Measurements from ENCODE around the gene HLA-B.
A peak's percentile ranks its signal among the peaks of the same experiment; 100 is the strongest.
"Not testable (repeated sequence)": the region's sequence is repeated elsewhere in the genome, so short reads cannot be mapped to it uniquely, and the experiment has no call there.

The HLA-B gene

DNA sequence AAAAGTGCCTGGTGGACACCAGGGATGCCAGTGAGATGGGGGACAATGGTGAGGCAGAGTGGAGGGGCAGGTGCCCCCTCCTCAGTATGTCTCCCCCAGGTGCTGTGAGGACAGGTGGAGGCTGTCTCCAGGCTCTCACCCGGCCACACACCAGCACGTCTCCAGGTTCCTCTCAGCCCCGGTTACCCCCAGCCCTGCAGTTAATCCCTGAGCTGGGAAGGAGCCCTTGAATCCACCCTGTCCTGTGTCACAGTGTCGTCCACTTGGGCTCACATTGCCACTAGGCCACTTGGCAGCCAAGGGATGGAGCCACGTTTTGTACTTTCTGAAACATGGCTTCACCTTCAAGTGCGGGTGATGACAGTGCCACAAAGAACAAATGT lies 21.7 kb upstream of the HLA-B start:
- Histone ChIP-seq H3K4me3 (ENCODE audit: low read depth, low read length) (no peak overlapping the region), H3K4me1 (ENCODE audit: control insufficient read depth, insufficient read depth, low read length) (no peaks in the 10 kb centered on the region), H3K27me3 (ENCODE audit: control insufficient read depth, insufficient read depth, low read length) (peaks cover 3% of the 10 kb centered on the region), H3K36me3 (ENCODE audit: control insufficient read depth, insufficient read depth, low read length) (no peaks in the 10 kb centered on the region), H3K9ac (ENCODE audit: low read depth, low read length) (no peak overlapping the region), H3K9me3 (ENCODE audit: control insufficient read depth, insufficient read depth, low read length) (no peaks in the 10 kb centered on the region)

DNA sequence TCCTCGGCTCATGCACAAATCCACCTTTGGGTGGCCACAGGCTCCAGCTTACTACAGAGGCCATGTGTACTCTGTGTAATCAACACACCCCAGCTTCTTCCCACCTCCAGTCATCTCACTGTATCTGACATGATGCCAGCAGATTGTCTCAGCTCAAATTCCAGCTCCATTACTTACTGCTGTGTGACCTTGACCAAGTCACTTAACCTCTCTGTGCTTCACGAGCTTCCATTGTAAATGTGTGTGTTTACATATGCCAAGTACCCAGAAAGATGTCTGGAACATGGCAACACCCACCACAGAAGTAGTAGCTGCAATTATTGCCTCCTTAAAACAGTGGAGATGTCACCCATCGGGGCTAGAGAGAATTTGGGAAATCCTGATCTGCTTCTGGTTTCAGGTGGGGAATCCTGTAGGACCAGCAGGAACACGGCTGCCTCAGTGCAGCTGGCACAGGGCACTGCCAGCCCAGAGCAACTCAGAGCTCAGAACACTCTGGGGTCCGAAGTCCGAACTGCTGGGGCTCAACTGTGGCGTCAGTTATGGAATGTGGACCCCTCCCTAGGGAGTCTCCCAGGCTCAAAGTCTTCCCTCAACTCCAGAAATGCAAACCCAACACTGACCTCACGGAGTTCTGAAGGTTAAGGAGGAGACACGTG lies 21.2 kb upstream of the HLA-B start:
- no peaks in the 10 kb centered on the region for H3K9me3 ChIP-seq (ENCODE audit: control insufficient read depth, insufficient read depth, low read length)

DNA sequence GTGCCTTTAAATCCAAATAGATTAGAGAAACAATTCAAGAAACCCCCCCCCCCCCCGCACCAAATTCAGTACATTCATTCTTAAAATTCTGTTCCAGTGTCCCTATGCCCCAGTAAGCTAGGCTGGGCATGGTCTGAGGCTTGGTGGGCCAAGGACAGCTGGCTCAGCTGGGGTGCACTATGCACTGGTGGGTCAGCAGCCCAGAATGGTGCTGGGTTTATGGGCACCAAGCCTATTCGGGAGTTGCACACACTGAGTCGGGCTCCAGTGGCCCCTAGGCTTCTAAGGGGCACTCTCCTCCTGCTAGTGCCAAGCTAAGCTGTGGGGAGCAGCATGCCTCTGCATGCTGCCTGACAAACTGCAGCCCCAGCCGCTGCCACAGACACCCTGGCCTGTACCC lies 20.1 kb upstream of the HLA-B start:
- H3K27me3 ChIP-seq (ENCODE audit: control insufficient read depth, insufficient read depth, low read length), result peaks cover 3% of the 10 kb centered on the region
- no peak overlapping the region for H3K9ac ChIP-seq (ENCODE audit: low read depth, low read length)
- H3K9me3 ChIP-seq (ENCODE audit: control insufficient read depth, insufficient read depth, low read length), result no peaks in the 10 kb centered on the region
- no peaks in the 10 kb centered on the region for H3K4me1 ChIP-seq (ENCODE audit: control insufficient read depth, insufficient read depth, low read length)
- H3K36me3 ChIP-seq (ENCODE audit: control insufficient read depth, insufficient read depth, low read length), result no peaks in the 10 kb centered on the region
- no peak overlapping the region for H3K4me3 ChIP-seq (ENCODE audit: low read depth, low read length)

More for the DNA sequence above, 21.2 kb upstream of the HLA-B start:
- no peak overlapping the region for H3K4me3 ChIP-seq (ENCODE audit: low read depth, low read length)
- peaks cover 3% of the 10 kb centered on the region for H3K27me3 ChIP-seq (ENCODE audit: control insufficient read depth, insufficient read depth, low read length)
- H3K36me3 ChIP-seq (ENCODE audit: control insufficient read depth, insufficient read depth, low read length), result no peaks in the 10 kb centered on the region
- no peak overlapping the region for H3K9ac ChIP-seq (ENCODE audit: low read depth, low read length)
- H3K4me1 ChIP-seq (ENCODE audit: control insufficient read depth, insufficient read depth, low read length), result no peaks in the 10 kb centered on the region

DNA sequence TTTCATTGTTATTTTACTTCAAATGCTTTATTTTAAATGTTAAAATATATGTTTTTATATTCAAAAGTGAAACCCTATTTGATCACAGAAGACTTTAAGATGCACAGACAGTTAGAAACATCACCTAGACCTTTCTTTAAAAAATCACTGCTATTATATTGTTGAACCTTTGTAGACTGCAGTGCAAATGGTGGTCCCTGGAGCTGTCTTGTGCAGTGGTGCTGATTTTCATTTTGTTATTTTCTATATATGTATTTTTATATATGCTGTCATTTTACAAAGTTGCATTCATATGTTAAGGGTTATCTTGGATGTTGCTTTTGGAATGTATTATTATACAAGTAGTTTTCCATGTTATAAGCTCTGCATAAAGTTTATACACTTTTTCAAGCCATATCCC lies 18.7 kb upstream of the HLA-B start:
- Histone ChIP-seq H3K27me3 (ENCODE audit: control insufficient read depth, insufficient read depth, low read length) (peaks cover 3% of the 10 kb centered on the region), H3K9ac (ENCODE audit: low read depth, low read length) (no peak overlapping the region), H3K4me3 (ENCODE audit: low read depth, low read length) (no peak overlapping the region), H3K36me3 (ENCODE audit: control insufficient read depth, insufficient read depth, low read length) (no peaks in the 10 kb centered on the region), H3K4me1 (ENCODE audit: control insufficient read depth, insufficient read depth, low read length) (no peaks in the 10 kb centered on the region), H3K9me3 (ENCODE audit: control insufficient read depth, insufficient read depth, low read length) (no peaks in the 10 kb centered on the region)

DNA sequence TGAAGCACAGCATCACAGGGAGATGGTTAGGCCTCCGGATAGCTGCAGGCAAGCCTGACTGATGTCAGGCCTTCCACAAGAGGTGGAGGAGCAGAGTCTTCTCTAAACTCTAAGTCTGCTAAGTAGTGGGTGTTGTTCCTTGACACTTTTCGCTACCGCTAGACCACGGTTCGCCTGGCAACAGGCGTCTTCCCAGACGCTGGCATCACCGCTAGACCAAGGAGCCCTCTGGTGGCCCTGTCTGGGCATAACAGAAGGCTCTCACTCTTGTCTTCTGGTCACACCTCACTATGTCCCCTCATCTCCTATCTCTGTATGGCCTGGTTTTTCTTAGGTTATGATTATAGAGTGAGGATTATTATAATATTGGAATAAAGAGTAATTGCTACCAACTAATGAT lies 17.1 kb upstream of the HLA-B start:
- H3K4me3 ChIP-seq (ENCODE audit: low read depth, low read length); H3K36me3 ChIP-seq (ENCODE audit: control insufficient read depth, insufficient read depth, low read length); H3K27me3 ChIP-seq (ENCODE audit: control insufficient read depth, insufficient read depth, low read length); H3K9ac ChIP-seq (ENCODE audit: low read depth, low read length); H3K4me1 ChIP-seq (ENCODE audit: control insufficient read depth, insufficient read depth, low read length); H3K9me3 ChIP-seq (ENCODE audit: control insufficient read depth, insufficient read depth, low read length): not testable (repeated sequence)

DNA sequence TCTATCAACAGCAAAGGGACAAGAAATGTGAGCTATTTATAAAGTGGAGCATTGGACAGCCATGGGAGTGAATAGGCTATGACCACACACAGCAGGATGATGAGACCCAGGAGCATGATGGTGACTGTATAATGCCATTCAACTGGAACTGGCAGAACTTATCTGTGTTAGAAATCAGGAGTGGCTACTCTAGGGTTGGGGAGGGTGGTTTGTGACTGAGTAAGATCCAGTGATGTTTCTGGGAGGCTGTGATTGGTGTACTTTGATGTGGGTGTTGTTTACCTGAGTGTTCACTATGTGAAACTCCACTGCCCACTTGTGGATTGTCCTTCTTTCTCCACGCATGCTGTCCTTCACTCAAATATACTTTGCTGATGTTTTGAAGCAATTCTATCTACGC lies 11.5 kb upstream of the HLA-B start:
- H3K36me3 ChIP-seq (ENCODE audit: control insufficient read depth, insufficient read depth, low read length), result no peaks in the 10 kb centered on the region
- H3K9me3 ChIP-seq (ENCODE audit: control insufficient read depth, insufficient read depth, low read length), result no peaks in the 10 kb centered on the region
- no peak overlapping the region for H3K9ac ChIP-seq (ENCODE audit: low read depth, low read length)
- no peak overlapping the region for H3K4me3 ChIP-seq (ENCODE audit: low read depth, low read length)
- no peaks in the 10 kb centered on the region for H3K4me1 ChIP-seq (ENCODE audit: control insufficient read depth, insufficient read depth, low read length)
- H3K27me3 ChIP-seq (ENCODE audit: control insufficient read depth, insufficient read depth, low read length), result peaks cover 34% of the 10 kb centered on the region

DNA sequence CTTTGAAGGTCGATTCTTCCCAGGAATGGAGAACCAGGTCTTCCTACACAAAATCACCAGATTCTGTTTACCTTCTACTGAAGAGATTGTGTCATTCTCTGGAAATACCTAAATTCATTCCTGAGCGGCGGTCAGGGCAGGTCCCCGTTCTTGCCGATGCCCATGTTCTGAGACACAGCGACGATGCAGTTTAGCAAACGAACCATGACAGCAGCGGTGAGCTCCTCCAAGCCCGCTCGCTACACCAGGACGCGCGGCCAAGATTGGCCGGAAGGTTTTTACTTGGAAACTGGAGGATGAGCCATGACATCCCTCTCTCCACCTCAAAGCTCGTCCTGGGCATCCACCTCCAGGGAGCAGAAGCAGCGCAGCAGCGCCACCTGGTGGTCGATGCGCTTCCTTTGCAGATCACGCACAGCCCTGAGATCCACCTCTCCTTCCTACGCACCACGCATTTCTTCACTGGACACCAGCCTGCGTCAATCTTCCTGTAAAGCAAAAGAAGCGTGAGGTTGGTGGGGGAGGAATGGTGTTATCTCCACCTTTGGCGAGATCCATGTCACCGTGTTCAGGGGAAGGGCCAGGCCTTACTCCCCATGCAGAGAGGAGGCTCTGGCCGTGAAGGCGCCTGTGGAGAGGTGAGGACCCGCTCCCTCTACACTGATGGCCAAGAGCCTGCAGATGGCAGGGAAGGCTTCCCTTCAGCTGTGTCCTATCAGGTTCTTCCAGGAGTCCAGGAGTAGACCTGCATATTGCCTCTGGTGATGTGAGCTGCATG lies 9.9 kb upstream of the HLA-B start:
- H3K4me3 ChIP-seq (ENCODE audit: low read depth, low read length), result peak overlapping the region; percentile 45

GRCh38 chr6:31365864-31366263 lies 8.9 kb upstream of the HLA-B start:
- peaks cover 42% of the 10 kb centered on the region for H3K27me3 ChIP-seq (ENCODE audit: control insufficient read depth, insufficient read depth, low read length)
- no peaks in the 10 kb centered on the region for H3K4me1 ChIP-seq (ENCODE audit: control insufficient read depth, insufficient read depth, low read length)
- H3K9me3 ChIP-seq (ENCODE audit: control insufficient read depth, insufficient read depth, low read length), result no peaks in the 10 kb centered on the region
- no peak overlapping the region for H3K4me3 ChIP-seq (ENCODE audit: low read depth, low read length)
- no peaks in the 10 kb centered on the region for H3K36me3 ChIP-seq (ENCODE audit: control insufficient read depth, insufficient read depth, low read length)
- no peak overlapping the region for H3K9ac ChIP-seq (ENCODE audit: low read depth, low read length)

More for the DNA sequence above, 9.9 kb upstream of the HLA-B start:
- H3K36me3 ChIP-seq (ENCODE audit: control insufficient read depth, insufficient read depth, low read length), result no peaks in the 10 kb centered on the region
- H3K9me3 ChIP-seq (ENCODE audit: control insufficient read depth, insufficient read depth, low read length), result no peaks in the 10 kb centered on the region
- H3K9ac ChIP-seq (ENCODE audit: low read depth, low read length), result no peak overlapping the region
- peaks cover 42% of the 10 kb centered on the region for H3K27me3 ChIP-seq (ENCODE audit: control insufficient read depth, insufficient read depth, low read length)
- no peaks in the 10 kb centered on the region for H3K4me1 ChIP-seq (ENCODE audit: control insufficient read depth, insufficient read depth, low read length)

- Histone ChIP-seq H3K9ac (ENCODE audit: low read depth, low read length) (no peak overlapping the region), H3K27me3 (ENCODE audit: control insufficient read depth, insufficient read depth, low read length) (peaks cover 58% of the 10 kb centered on the region), H3K36me3 (ENCODE audit: control insufficient read depth, insufficient read depth, low read length) (no peaks in the 10 kb centered on the region), H3K4me1 (ENCODE audit: control insufficient read depth, insufficient read depth, low read length) (no peaks in the 10 kb centered on the region), H3K9me3 (ENCODE audit: control insufficient read depth, insufficient read depth, low read length) (no peaks in the 10 kb centered on the region), H3K4me3 (ENCODE audit: low read depth, low read length) (no peak overlapping the region)
Measured at GRCh38 chr6:31363811-31364210, 6.8 kb upstream of the HLA-B start.

GRCh38 chr6:31362751-31363150 lies 5.8 kb upstream of the HLA-B start:
- Histone ChIP-seq H3K27me3 (ENCODE audit: control insufficient read depth, insufficient read depth, low read length) (peaks cover 60% of the 10 kb centered on the region), H3K4me3 (ENCODE audit: low read depth, low read length) (no peak overlapping the region), H3K9me3 (ENCODE audit: control insufficient read depth, insufficient read depth, low read length) (no peaks in the 10 kb centered on the region), H3K4me1 (ENCODE audit: control insufficient read depth, insufficient read depth, low read length) (no peaks in the 10 kb centered on the region), H3K9ac (ENCODE audit: low read depth, low read length) (no peak overlapping the region), H3K36me3 (ENCODE audit: control insufficient read depth, insufficient read depth, low read length) (no peaks in the 10 kb centered on the region)

GRCh38 chr6:31359581-31359980 lies 2.6 kb upstream of the HLA-B start:
- Histone ChIP-seq H3K9me3 (ENCODE audit: control insufficient read depth, insufficient read depth, low read length) (no peaks in the 10 kb centered on the region), H3K4me3 (ENCODE audit: low read depth, low read length) (no peak overlapping the region), H3K36me3 (ENCODE audit: control insufficient read depth, insufficient read depth, low read length) (no peaks in the 10 kb centered on the region), H3K9ac (ENCODE audit: low read depth, low read length) (no peak overlapping the region), H3K4me1 (ENCODE audit: control insufficient read depth, insufficient read depth, low read length) (no peaks in the 10 kb centered on the region), H3K27me3 (ENCODE audit: control insufficient read depth, insufficient read depth, low read length) (peaks cover 68% of the 10 kb centered on the region)

DNA sequence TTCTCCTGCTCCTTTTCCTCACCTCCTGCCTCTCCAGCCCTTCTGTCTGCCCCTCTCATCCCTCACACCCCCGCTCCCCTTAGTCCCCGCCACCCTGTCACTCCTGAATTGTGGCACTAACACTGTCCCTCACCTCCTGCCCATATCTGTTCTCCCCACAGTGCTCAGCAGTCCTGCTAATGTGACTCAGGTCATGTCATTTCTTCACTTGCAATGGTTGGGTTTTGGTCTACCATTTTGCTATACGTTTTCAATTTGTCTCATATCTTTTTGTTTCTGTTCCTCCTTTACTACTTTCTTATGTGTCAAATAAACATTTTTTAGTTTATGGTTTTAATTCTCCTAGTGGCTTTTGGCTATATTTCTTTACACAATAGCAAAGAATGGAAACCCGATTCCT lies 1.3 kb upstream of the HLA-B start:
- Histone ChIP-seq H3K9ac (ENCODE audit: low read depth, low read length) (no peak overlapping the region), H3K27me3 (ENCODE audit: control insufficient read depth, insufficient read depth, low read length) (peaks cover 70% of the 10 kb centered on the region), H3K36me3 (ENCODE audit: control insufficient read depth, insufficient read depth, low read length) (no peaks in the 10 kb centered on the region), H3K9me3 (ENCODE audit: control insufficient read depth, insufficient read depth, low read length) (no peaks in the 10 kb centered on the region), H3K4me1 (ENCODE audit: control insufficient read depth, insufficient read depth, low read length) (no peaks in the 10 kb centered on the region), H3K4me3 (ENCODE audit: low read depth, low read length) (no peak overlapping the region)

All from iPS-15b (cell line).